Measurements from ENCODE around the gene BCAS4.
"Not testable (repeated sequence)": the region's sequence is repeated elsewhere in the genome, so short reads cannot be mapped to it uniquely, and the experiment has no call there.

BCAS4 gene

DNA sequence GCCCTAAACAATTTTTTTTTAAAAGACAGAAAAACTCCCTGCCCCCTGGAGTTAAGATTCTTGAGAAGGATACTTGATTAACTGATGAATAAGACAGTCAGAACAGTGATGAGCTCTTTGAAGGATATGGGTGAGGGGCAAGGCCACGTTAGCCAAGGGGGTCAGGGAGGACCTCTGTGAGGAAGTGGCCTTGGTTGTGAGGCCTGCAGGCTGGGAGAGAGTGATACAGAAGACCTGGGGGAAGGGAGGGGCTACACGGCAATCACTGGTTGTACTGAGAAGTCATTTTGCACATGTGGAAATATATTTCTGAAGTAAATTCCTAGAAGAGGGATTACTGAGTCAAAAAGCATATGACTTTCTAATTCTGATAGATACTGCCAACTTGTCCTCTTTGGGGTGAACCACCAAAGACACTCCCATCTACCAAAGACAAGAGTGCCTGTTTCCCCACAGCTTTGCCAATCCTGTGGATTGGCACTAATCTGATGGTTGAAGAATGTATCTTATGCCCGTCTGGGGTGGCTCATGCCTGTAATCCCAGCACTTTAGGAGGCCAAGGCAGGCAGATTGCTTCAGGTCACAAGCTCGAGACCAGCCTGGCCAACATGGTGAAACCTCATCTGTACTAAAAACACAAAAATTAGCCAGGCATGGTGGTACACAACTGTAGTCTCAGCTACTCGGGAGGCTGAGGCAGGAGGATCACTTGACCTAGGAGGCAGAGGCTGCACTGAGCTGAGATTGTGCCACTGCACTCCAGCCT is 22.3 kb upstream of the BCAS4 start:
- DNase-seq = no peak

DNA sequence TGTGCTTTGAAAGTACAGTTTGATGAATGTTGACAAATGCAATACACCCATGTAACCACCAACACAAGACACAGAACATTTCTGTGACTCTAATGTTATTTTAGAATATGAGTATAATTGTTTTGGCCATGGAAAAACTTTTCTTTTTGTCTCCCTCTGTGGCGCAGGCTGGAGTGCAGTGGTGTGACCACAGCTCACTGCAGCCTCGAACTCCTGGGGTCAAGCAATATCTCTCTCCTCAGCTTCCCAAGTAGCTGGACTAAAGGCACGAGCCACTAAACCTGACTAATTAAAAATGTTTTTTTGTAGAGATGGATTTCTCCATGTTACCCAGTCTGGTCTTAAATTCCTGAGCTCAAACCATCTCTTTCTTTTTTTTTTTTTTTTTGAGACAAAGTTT is 20.3 kb upstream of the BCAS4 start:
- DNase-seq = no peak

DNA sequence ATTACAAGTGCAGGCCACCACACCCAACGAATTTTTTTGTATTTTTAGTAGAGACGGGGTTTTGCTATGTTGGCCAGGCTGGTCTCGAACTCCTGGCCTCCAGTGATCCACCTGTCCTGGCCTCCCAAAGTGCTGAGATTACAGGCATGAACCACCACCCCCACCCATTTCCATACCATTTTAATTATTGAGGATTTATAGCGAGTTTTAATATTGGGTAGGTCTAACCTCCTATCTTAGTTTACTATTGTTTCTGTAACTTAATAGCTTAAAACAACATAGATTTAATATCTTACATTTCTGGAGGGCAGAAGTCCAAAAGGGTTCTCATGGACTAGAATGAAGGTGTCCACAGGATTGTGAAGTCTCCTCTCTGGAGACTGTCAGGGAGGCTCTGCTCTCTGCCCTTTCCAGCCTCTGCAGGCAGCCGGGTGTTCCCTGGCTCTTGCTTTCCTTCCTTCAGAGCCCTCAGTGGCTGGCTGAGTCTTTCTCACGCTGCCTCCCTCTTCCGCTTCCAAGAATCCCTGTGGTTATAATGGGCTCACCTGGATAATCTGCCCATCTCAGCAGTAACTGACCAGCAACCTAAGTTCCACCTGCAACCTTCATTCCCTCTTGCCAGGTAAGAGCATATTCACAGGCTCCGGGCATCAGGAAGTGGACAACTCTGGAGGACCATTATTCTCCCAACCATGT is 18.6 kb upstream of the BCAS4 start:
- no peak for DNase-seq

- DNase-seq = no peak
Observed at GRCh38 chr20:50777373-50777772, 17.5 kb upstream of the BCAS4 start.

GRCh38 chr20:50778994-50779393 is 15.9 kb upstream of the BCAS4 start:
- DNase-seq = not testable (repeated sequence)

GRCh38 chr20:50783390-50783789 is 11.5 kb upstream of the BCAS4 start:
- no peak for DNase-seq

GRCh38 chr20:50783903-50784302 is 11.0 kb upstream of the BCAS4 start:
- DNase-seq = no peak

DNA sequence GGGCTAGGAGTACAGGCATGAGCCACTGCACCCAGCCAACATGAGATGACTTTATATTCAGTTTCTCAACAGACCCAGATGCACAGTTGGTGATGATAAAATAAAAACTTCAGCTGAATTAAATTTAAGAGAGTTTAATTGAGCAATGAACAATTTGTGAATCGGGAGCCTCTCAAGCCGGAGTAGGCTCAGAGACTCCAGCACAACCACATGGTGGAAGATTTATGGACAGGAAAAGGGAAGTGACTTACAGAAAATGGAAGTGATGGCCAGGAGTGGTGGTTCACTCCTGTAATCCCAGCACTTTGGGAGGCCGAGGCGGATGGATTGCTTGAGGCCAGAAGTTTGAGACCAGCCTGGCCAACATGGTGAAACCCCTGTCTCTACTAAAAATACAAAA is 10.4 kb upstream of the BCAS4 start:
- DNase-seq = no peak

DNA sequence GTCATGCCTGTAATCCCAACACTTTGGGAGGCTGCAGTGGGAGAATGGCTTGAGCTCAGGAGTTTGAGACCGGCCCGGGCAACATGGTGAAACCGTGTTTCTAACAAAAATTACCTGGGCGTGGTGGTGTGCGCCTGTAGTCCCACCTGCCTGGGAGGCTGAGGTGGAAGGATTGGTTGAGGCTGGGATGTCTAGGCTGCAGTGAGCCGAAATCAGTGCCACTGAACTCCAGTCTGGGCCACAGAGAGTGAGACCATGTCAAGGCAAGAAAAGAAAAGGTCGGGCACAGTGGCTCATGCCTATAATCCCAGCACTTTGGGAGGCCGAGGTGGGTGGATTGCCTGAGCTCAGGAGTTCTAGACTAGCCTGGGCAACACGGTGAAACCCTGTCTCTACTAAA is 8.2 kb upstream of the BCAS4 start:
- no peak for DNase-seq

DNA sequence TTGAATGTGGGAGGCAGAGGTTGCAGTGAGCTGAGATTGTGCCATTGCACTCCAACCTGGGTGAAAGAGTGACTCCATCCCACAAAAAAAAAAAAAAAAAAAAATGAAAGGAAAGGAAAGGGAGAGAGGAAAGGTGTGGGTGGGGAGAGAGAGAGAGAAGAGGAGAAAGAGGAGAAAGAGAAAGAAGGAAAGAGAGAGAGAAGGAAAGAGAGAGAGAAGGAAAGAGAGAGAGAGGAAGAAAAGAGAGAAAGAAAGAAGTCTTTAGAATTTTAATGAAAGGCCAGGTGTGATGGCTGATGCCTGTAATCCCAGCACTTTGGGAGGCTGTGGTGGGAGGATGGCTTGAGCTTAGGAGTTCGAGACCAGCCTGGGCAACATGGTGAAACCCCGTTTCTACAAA is 7.7 kb upstream of the BCAS4 start:
- no peak for DNase-seq

DNA sequence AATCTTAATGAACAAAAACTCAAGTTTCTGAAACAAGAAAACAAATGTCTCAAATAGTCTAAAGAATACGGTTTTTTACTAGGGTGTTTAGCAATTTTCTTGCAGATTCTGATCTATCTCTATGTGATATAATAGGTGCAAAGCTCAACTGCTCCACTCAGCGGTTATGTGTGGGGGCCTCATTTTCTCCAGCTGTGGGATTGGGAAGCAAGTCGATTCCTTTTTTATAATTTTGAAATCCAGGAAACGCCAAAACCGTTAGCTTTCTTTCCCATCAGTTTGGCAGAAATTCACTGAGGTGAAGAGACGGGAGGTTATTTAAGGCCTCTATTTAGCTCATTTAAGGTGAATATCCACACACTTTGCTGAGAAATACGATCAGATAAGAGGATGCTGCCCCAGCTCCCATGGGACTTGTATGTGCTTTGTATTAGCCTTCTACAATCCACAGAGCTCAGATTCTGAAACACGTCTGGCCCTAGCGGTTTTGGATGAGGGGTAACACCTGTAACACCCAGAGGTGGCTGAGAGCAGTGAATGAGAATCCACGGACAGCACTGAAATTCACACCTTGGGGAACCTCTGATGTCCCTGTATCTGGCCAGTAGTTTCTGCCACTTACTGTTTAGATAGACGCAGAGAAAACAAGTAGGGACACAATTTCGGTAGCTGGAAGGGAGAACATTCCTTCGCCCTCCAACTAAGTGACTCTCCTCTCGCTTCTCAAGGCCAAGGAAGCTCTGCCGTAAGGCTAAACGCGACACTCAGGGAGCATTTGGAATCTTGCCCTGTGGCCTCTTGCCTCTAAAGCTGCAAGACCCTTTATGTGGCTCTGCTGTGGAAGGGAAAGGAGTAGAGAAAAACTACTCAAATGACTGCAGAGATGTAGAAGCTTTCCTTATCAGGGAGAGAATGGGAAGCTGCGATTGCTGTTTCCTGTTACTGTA is 6.5 kb upstream of the BCAS4 start:
- no peak for DNase-seq

DNA sequence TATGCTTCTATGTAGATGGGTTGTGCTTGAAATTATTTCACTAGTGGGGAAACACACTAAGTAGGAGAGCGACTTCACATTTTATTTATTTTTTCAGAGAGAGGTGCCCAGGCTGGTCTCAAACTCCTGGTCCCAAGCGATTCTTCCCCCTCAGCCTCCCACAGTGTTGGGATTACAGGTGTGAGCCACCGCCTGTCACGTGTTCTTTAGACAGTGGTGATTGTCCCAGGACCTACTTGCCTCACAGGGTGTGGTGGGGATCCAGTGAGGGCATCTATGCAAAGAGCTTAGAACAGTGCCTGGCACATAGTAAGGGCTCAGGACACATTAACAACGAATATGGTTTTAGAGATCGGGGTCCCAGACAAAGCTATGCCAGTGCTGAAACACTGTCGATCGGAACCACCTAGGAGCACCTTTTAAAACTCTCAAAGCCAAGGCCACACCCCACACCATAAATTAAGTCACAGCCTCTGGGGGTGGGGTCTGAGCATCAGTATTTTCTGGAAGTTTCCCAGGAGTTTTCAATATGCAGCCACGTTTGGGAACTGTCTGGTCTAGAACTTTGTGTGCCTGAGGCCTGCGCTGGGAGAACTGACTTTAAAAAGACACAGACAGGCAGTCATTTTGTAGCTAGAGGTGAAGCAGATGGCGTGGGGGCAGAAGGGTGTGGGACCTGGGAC is 4.8 kb upstream of the BCAS4 start:
- no peak for DNase-seq

DNA sequence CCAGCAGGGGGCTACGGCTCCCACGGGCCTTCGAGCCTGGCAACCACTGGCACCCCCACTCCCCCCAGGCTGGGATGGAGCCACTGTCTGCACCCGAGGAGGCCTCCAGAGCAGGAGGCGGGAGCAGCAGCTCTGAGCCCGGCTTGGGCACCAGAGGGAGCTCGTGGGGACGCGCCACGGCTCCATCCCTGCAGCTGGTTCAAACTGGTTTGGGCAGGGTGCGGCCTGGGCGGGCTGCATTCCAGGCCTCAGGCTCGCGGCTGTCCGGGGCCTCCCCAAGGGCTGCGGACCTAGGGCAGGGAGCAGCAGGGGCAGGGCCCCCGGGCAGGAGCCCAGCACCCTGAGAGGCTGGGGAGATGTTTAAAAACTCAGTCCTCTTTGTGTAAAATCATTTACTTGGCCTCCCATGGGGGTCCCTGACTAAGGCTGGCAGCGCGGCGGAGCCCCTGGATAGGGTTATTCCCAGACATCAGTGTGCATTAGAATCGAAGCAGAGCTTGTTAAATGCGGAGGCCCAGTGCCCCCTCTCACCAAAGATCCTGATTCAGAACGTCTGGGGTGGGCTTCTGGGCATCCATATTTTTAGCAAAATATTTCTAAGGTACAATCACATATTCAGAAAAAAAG is 4.1 kb upstream of the BCAS4 start:
- DNase-seq = peak; percentile 71

DNA sequence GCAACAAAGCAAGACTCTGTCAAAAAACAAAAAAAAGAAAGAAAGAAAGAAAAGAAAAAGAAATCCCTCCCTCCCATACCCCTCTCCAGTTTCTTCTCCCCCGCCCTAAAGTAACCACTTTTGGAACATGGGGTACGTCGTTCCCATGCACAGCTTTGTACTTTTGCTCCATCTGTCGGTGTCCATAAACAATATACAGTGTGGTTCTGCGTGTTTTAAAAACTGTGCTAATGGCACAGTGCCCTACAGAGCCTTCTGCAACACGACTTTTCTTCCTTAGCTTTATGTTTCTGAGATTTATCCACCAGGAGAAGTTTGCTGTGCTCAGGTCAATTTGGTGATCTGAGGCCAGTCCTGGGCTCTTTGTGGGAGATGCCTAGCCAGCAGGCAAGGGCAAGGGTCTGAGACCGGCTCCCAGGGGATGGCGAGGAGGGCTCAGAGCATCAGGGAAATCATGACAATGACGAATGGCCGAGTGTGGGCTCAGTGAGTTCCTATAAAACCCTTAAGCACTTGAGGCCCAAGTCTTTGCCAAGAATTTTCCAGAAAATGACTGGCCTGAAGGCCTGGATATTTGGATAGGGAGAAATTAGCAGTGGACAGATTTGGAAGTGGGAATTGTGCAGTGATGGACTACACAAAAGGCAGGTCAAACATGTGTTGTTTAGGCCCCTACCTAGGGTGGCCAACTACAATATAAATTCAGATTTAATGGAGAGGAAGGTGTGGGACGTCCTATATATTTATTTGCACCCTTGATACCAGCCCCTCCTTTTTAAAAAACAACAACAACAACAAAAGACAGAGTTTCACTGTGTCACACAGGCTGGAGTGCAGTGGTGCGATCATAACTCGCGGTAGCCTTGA is 1.9 kb upstream of the BCAS4 start:
- DNase-seq = no peak

DNA sequence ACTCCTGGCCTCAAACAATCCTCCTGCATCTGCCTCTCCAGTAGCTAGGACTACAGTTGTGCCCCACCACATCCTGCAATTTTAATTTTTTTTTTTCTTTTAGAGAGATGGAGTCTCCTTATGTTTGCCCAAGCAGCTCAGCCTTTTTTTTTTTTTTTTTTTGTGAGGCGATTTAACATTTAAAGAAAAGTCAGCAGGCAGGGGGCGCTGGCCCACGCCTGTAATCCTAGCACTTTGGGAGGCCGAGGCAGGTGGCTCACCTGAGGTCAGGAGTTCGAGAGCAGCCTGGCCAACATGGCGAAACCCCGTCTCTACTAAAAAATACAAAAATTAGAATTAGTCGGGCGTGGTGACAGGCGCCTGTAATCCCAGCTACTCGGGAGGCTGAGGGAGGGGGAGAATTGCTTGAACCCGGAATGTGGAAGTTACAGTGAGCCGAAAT is 1.3 kb upstream of the BCAS4 start:
- not testable (repeated sequence) for DNase-seq

DNA sequence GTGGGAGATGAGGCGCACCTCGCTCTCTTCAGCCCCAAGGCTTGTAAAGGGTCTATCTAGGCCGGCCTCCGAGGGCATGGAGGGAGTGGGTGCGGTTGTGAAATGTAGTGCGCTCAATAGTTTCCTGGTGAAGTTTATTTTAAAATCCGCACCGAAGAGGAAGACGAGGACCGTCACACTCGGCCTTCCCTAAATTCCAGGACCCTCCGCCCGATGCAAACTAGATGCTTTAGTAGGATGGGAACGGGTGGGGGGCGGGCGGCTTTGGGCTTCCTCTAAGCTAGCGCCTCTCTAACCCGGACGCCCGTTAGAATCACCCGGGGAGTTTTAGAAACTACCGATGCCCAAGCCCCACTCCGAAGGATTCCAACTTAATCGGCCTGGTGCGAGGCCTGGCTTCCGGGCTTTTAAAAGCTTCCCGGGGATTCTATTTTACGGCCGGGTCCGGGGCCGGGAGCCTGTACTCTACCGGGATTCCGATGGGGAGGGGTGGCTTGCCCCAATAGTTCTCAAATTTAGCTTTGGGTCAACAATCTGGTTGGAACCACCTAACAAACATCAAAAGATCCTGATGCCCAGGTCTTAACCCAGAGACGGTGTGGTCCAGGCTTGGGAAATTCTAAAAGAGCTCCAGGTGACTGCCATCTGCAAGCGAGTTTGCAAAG is 548 bp upstream of the BCAS4 start:
- DNase-seq = no peak

DNA sequence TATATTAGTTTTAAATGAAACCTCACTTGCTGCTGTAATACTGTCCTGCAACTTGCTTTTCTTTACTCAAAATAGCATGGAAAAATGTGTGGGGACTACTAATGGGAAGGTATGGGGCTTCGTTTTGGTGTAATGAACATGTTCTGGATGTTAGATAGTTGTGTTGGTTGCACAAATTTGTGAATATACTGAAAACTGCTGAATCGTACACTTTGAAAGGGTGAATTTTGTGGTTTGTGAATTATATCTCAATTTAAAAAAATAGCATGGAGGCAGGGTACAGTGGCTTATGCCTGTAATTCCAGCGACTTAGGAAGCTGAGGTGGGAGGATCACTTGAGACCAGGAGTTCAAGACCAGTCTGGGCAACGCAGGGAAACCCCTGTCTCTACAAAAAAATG is 2.3 kb downstream of the BCAS4 start:
- DNase-seq = no peak

DNA sequence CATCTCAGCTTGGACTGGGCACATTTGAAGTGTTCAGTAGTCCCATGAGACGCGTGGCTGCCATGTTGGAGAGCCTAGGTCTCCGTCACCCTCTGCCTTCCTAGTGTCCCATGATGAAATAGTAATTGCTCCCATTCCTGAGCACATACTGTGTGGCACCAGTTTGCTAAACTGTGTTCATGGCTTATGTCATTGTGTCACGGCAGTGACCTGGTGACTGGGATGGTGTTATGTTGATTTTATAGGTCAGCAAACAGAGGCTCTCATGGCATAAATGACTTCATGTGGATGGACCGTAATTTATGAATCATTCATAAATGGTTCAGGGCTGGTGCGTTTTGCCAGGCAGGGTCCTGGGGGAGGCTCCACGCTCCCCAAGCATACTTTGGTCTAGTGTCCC is 3.8 kb downstream of the BCAS4 start:
- no peak for DNase-seq

DNA sequence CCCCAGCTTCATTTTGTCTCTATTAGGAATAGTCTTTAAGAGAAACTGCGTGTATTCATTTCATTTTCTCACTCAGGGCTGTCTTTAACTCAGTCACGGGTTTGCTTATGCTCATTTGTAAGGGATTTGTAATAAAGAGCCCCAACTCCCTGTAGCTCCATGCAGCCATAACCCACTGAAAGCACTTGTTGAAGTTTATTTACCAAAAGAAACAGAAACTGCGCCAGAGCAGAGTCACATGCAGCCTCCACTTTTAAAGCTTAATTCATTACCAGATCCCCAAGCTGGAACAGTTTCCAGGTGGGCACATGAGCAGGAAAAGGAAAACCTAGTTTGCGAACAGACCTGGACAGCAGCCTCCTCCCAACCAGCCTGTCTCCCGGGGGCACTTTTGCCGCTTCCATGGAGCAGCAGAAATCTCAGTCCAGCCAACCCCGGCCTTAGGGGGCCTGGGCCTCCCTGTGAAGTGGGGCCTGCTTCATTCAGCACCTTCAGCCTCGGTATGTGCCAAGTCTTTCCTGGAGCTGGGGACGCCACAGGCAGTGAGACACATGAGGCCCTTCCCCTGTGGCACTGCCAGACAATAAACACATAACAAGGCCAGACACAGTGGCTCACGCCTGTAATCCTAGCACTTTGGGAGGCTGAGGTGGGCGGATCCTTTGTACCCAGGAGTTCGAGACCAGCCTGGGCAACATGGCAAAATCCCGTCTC is 4.5 kb downstream of the BCAS4 start:
- DNase-seq = no peak

DNA sequence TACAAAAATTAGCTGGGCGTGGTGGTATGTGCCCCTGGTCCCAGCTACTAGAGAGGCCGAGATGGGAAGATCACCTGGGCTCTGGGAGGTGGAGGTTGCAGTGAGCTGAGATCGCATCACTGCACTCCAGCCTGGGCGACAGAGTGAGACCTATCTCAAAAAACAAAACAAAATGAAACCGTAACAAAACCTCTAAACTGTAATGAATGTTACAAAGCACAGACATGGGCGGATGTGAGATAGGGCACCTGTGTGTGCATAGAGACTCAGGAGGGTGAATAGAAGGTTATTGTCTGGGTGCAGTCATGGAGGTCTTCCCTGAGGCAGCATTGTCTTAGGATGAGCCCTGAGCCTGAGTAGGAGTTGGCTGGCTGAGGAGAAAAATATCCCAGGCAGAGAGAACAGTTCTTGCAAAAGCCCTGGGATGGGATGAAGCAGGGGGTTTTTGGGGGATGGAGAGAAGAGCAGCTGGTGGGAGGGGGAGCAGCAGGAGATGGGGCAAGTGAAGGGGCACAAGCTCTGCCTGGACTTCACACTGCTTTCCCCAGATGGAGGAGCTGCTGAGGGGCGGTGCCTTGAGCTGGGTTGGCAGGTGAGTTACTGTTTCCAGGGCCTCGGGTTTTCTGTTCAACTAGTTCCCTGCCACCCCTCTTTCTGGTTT is 5.2 kb downstream of the BCAS4 start:
- DNase-seq = no peak
